NCI-H510A treated with DMSO at 0.1 percent for 48 hours (cell line): ENCODE measurements around the gene ARL15.
"Not testable (repeated sequence)": the region's sequence is repeated elsewhere in the genome, so short reads cannot be mapped to it uniquely, and the experiment has no call there.

Source experiments
- DNase-seq: peaks from one replicate; lab custom pipeline; 2025; lab: John Stamatoyannopoulos, UW

Gene ARL15

DNA sequence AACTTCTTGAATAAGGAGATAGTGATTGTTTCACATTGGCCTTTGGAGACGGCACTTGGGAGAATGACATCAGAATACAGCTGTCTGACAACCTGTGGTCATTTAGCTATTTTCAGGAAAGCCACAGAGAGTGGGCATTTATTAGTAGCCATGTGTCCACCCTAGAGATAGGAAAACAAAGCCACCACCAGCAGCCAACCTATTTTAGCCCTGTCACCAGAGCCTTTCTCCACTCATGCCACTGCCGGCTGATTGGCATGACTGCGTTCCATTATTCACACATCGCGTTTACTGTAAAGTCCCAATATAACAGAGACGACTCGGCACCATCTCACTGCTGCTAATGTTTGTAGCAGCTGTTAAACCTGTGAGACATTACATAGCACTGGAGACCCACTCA, 419.9 kb downstream of the ARL15 start:
- no peak for DNase-seq

DNA sequence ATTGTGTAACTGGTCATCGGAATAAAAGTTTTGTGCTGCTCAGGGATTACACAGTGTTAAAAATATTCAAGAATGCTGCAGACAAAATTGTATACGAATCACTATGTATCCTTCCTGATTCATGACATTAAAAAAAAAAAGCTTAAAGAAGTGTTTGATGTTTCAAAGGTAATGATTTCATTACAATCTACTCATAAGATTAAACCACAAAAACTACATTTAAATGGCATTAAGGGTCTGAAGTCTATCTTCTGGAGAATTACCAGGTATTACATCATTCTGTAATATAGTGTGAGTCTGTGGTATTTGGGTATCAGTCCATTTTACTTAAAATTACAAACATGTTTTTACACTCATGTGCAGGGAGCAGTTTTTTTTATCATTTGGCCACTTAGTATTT, 425.5 kb downstream of the ARL15 start:
- DNase-seq: no peak

- DNase-seq: no peak
These were observed 426.0 kb downstream of the ARL15 start for GRCh38 chr5:53884417-53884816.

- DNase-seq: no peak
These were observed 427.7 kb downstream of the ARL15 start for GRCh38 chr5:53882676-53883031.

GRCh38 chr5:53882006-53882675, 428.2 kb downstream of the ARL15 start:
- DNase-seq: no peak

GRCh38 chr5:53879708-53880323, 430.6 kb downstream of the ARL15 start:
- DNase-seq: peak; percentile 9

GRCh38 chr5:53878015-53878414, 432.4 kb downstream of the ARL15 start:
- DNase-seq: no peak

GRCh38 chr5:53877243-53877642, 433.1 kb downstream of the ARL15 start:
- no peak for DNase-seq

GRCh38 chr5:53874409-53874808, 436.0 kb downstream of the ARL15 start:
- DNase-seq: no peak

- no peak for DNase-seq
These were observed 437.1 kb downstream of the ARL15 start for GRCh38 chr5:53873235-53873634.

GRCh38 chr5:53871775-53872174, 438.6 kb downstream of the ARL15 start:
- DNase-seq: no peak

DNA sequence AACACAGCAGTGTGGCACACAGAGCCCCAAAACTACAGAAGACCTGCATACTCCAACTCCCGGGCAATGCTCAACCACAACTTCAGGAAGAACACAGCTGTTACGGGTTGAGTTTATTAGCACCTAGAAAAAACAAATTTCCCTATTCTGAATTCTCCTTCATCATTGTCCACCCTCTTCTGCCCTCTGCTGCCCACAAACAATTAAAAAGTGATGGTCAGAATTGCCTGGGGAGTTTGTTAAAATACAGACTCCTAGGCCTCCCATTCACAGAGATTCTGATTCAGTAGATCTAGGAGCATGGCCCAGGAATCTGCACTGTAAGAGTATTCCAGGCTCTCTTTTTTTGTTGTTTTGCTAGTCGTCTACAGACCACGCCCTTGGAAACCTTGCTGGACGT, 439.3 kb downstream of the ARL15 start:
- DNase-seq: no peak

GRCh38 chr5:53858700-53859456, 451.5 kb downstream of the ARL15 start:
- no peak for DNase-seq

GRCh38 chr5:53856506-53856905, 453.9 kb downstream of the ARL15 start:
- no peak for DNase-seq

- DNase-seq: not testable (repeated sequence)
These were observed 473.4 kb downstream of the ARL15 start for GRCh38 chr5:53836851-53837430.

GRCh38 chr5:53834500-53834899, 475.9 kb downstream of the ARL15 start:
- no peak for DNase-seq
